ENCODE measurements around the gene RAPGEF2. TPM values are rescaled to one million over a fixed set of nuclear protein-coding genes. Genes with fewer than 3 reads are reported as not detected.
"Not testable (repeated sequence)": the region's sequence is repeated elsewhere in the genome, so short reads cannot be mapped to it uniquely, and the experiment has no call there.

The RAPGEF2 gene
- total and polyA plus RNA-seq, 3 donors from 2014 or later, result 18.1 to 51.4 (median 38.9) TPM

- TF ChIP-seq POLR2A (IDR thresholded peaks at IDR 0.05), result no peak
- TF ChIP-seq CTCF (IDR thresholded peaks at IDR 0.05), result no peak
- Histone ChIP-seq H3K27ac (no peak overlapping the region), H3K9me3 (no peaks in the 10 kb centered on the region), H3K27me3 (no peaks in the 10 kb centered on the region), H3K4me1 (no peaks in the 10 kb centered on the region), H3K4me3 (no peak overlapping the region), H3K36me3 (ENCODE audit: low read depth, missing control alignments) (no peaks in the 10 kb centered on the region)
- no peak for DNase-seq
- WGBS, 2 donors, result 93 to 98% methylated on average over 3 of the region's 3 CpGs
- intact Hi-C loops (cut with DNase I; ENCODE audit: low total_unique reads), result no loop called here
Measured at GRCh38 chr4:159065513-159066240, 37.2 kb upstream of the RAPGEF2 start.

- H3K27ac ChIP-seq; H3K27me3 ChIP-seq; intact Hi-C loops (cut with DNase I; ENCODE audit: low total_unique reads); DNase-seq; H3K36me3 ChIP-seq (ENCODE audit: low read depth, missing control alignments); H3K4me1 ChIP-seq; H3K9me3 ChIP-seq; H3K4me3 ChIP-seq: not testable (repeated sequence)
- WGBS, 2 donors, result 90 to 91% methylated on average over 5 of the region's 5 CpGs
Measured at GRCh38 chr4:159068139-159068538, 34.7 kb upstream of the RAPGEF2 start.

- H3K27me3 ChIP-seq, result no peaks in the 10 kb centered on the region
- H3K4me1 ChIP-seq, result no peaks in the 10 kb centered on the region
- WGBS, 2 donors, result 81 to 83% methylated on average over 3 of the region's 3 CpGs
- no peaks in the 10 kb centered on the region for H3K36me3 ChIP-seq (ENCODE audit: low read depth, missing control alignments)
- H3K4me3 ChIP-seq, result no peak overlapping the region
- intact Hi-C loops (cut with DNase I; ENCODE audit: low total_unique reads), result no loop called here
- no peaks in the 10 kb centered on the region for H3K9me3 ChIP-seq
- TF ChIP-seq CTCF (IDR thresholded peaks at IDR 0.05), result no peak
- no peak for TF ChIP-seq POLR2A (IDR thresholded peaks at IDR 0.05)
- H3K27ac ChIP-seq, result no peak overlapping the region
- no peak for DNase-seq
Measured at GRCh38 chr4:159069922-159070321, 33.0 kb upstream of the RAPGEF2 start.

- Histone ChIP-seq H3K9me3 (no peaks in the 10 kb centered on the region), H3K4me1 (no peaks in the 10 kb centered on the region), H3K4me3 (no peak overlapping the region), H3K27me3 (no peaks in the 10 kb centered on the region), H3K27ac (no peak overlapping the region), H3K36me3 (ENCODE audit: low read depth, missing control alignments) (no peaks in the 10 kb centered on the region)
- TF ChIP-seq CTCF (IDR thresholded peaks at IDR 0.05), result no peak
- TF ChIP-seq POLR2A (IDR thresholded peaks at IDR 0.05), result no peak
- no peak for DNase-seq
- intact Hi-C loops (cut with DNase I; ENCODE audit: low total_unique reads), result no loop called here
- WGBS, 2 donors, result 65 to 72% methylated on average over 4 of the region's 4 CpGs
Measured at GRCh38 chr4:159070742-159071141, 32.1 kb upstream of the RAPGEF2 start.

GRCh38 chr4:159071178-159071968, 31.5 kb upstream of the RAPGEF2 start:
- Histone ChIP-seq H3K36me3 (ENCODE audit: low read depth, missing control alignments) (no peaks in the 10 kb centered on the region), H3K27me3 (no peaks in the 10 kb centered on the region), H3K27ac (peak overlapping the region in 1 of 2 donors; percentile 6), H3K4me1 (no peaks in the 10 kb centered on the region), H3K9me3 (no peaks in the 10 kb centered on the region), H3K4me3 (no peak overlapping the region)
- TF ChIP-seq CTCF (IDR thresholded peaks at IDR 0.05), result no peak
- TF ChIP-seq POLR2A (IDR thresholded peaks at IDR 0.05), result no peak
- DNase-seq, result no peak
- intact Hi-C loops (cut with DNase I; ENCODE audit: low total_unique reads), result no loop called here
- 74 to 79% methylated on average over 1 of the region's 1 CpG for WGBS, 2 donors

All from testis (tissue), 3 donors.